Lung (tissue), 12 donors: Measurements from ENCODE around the gene HP1BP3. TPM values are rescaled to one million over a fixed set of nuclear protein-coding genes. Genes with fewer than 3 reads are reported as not detected.

Experiments
- ATAC-seq: fragments of 200-7000 bp; cut with Tn5 transposase; one replicate; pipeline ENCODE4 v1.9.1; 2020; ENCODE audit warnings: moderate number of reproducible peaks; ENCODE audit not compliant: insufficient read depth, low FRiP score
- DNase-seq, 3 donors: peaks; one replicate each; pipeline ENCODE4 v3.0.0-alpha.2; 2013 to 2017
- H3K27ac ChIP-seq, 2 donors: one replicate each; pipeline ENCODE4 v1.5.1; 2013; ENCODE audit warnings: mild to moderate bottlenecking in 2 of 2, moderate library complexity in 2 of 2, control low read depth in 1 of 2, inconsistent platforms in 1 of 2, low read depth in 1 of 2, low read length in 1 of 2
- H3K27me3 ChIP-seq, 3 donors: one replicate each; pipeline ENCODE4 v1.5.1; 2013; ENCODE audit warnings: low read length in 2 of 3; ENCODE audit not compliant: control insufficient read depth in 3 of 3, insufficient read depth in 3 of 3
- H3K36me3 ChIP-seq, 4 donors: one replicate each; pipeline ENCODE4 v1.5.1; 2013; ENCODE audit warnings: low read length in 4 of 4, mild to moderate bottlenecking in 1 of 4, moderate library complexity in 1 of 4; ENCODE audit not compliant: control insufficient read depth in 4 of 4, insufficient read depth in 4 of 4
- H3K4me1 ChIP-seq, 5 donors: one replicate each; pipeline ENCODE4 v1.5.1; 2013; ENCODE audit warnings: low read length in 5 of 5, mild to moderate bottlenecking in 2 of 5, moderate library complexity in 1 of 5; ENCODE audit not compliant: control insufficient read depth in 5 of 5, insufficient read depth in 5 of 5
- H3K4me3 ChIP-seq: one replicate; pipeline ENCODE4 v1.5.1; 2013; ENCODE audit warnings: mild to moderate bottlenecking, control low read depth, moderate library complexity
- H3K9ac ChIP-seq, 2 donors: one replicate each; pipeline ENCODE4 v1.5.1; 2013; ENCODE audit warnings: low read length in 2 of 2, control low read depth in 1 of 2; ENCODE audit not compliant: insufficient read depth in 1 of 2
- H3K9me3 ChIP-seq, 4 donors: one replicate each; pipeline ENCODE4 v1.5.1; 2013; ENCODE audit warnings: low read length in 3 of 4, mild to moderate bottlenecking in 1 of 4, moderate library complexity in 1 of 4; ENCODE audit not compliant: control insufficient read depth in 4 of 4, insufficient read depth in 3 of 4
- CTCF ChIP-seq: IDR thresholded peaks from 2 replicates; pipeline ENCODE4 v1.5.1; 2012; ENCODE audit warnings: mild to moderate bottlenecking; ENCODE audit errors: control extremely low read depth, extremely low read depth
- WGBS, 2 donors: extraction: QIAGEN DNeasy Blood & Tissue Kit; methylation state at CpG; one replicate each; pipeline ENCODE4 v1.1.7; 2013; 5-methylcytosine and 5-hydroxymethylcytosine counted together
- polyA plus RNA-seq, 2 donors: library from polyadenylated mRNA; stranded (reverse); fragments of 200-250 nt; gene quantifications; one replicate each; pipeline ENCODE4 v1.2.1, GENCODE V29; 2013
- total RNA-seq, 2 donors: library from RNA; depleted of rRNA in 1 of 2; stranded (reverse); fragments of >200 nt in 1 of 2; gene quantifications; one replicate each; pipeline ENCODE4 v1.2.1, GENCODE V29; 2014 to 2021
- donor health status: control.
- donor health status: control.
- donor health status: Bipolar disorder and iron deficiency.
- donor health status: healthy.
- donor health status: DM: yes; HTN: yes; CAD: no.

HP1BP3 gene
- total and polyA plus RNA-seq, 4 donors: 63.0 to 316 (median 118) TPM

GRCh38 chr1:20717452-20718342 lies 69.4 kb downstream of the HP1BP3 start, which contains the start of gene KIF17:
Gene KIF17 (minus strand): TSS chr1:20718007. CDS start chr1:20717706, 301 bp downstream.
- H3K4me3 ChIP-seq: peak within 1 kb of the TSS; percentile 24
- TF ChIP-seq CTCF: no peak
- H3K27ac ChIP-seq: no peak within 1 kb of the TSS
- 1 to 2% methylated on average over 62 to 112 of the region's 112 CpGs for WGBS, 2 donors
- ATAC-seq (peak; percentile 64), DNase-seq (peak; percentile 72 to 81 (median 79))
- peaks cover 0 to 23% (median 5%) of the 10 kb centered on the region in 3 donors for H3K27me3 ChIP-seq
- no peaks in the 10 kb centered on the region for H3K36me3 ChIP-seq
- H3K4me1 ChIP-seq: peaks cover 0 to 4% (median 0%) of the 10 kb centered on the region in 5 donors
- H3K9ac ChIP-seq: no peak within 1 kb of the TSS
- no peaks in the 10 kb centered on the region for H3K9me3 ChIP-seq

- no peaks in the 10 kb centered on the region for H3K9me3 ChIP-seq
- no peak overlapping the region for H3K27ac ChIP-seq
- H3K9ac ChIP-seq: no peak overlapping the region
- peaks cover 0 to 4% (median 0%) of the 10 kb centered on the region in 5 donors for H3K4me1 ChIP-seq
- H3K27me3 ChIP-seq: peaks cover 0 to 23% (median 5%) of the 10 kb centered on the region in 3 donors
- no peak for DNase-seq
- 81 to 84% methylated on average over 13 of the region's 13 CpGs for WGBS, 2 donors
- no peak for TF ChIP-seq CTCF
- H3K4me3 ChIP-seq: no peak overlapping the region
- H3K36me3 ChIP-seq: no peaks in the 10 kb centered on the region
- ATAC-seq: no peak
Measured at GRCh38 chr1:20716232-20716631, 70.9 kb downstream of the HP1BP3 start.

- DNase-seq (no peak), ATAC-seq (no peak)
- WGBS, 2 donors: 88 to 90% methylated on average over 15 of the region's 15 CpGs
- Histone ChIP-seq H3K9ac (no peak overlapping the region), H3K27ac (no peak overlapping the region), H3K4me1 (peaks cover 0 to 4% (median 0%) of the 10 kb centered on the region in 5 donors), H3K9me3 (no peaks in the 10 kb centered on the region), H3K36me3 (no peaks in the 10 kb centered on the region), H3K4me3 (no peak overlapping the region), H3K27me3 (peaks cover 0 to 22% (median 5%) of the 10 kb centered on the region in 3 donors)
- no peak for TF ChIP-seq CTCF
Measured at GRCh38 chr1:20715406-20715805, 71.7 kb downstream of the HP1BP3 start.
